Ishikawa (cell line): Measurements from ENCODE around the gene PRRC2A.

Experiments
- CEBPB ChIP-seq: IDR thresholded peaks from 2 replicates; pipeline ENCODE4 v1.6.1; 2012
- EP300 ChIP-seq: IDR thresholded peaks from 2 replicates; pipeline ENCODE4 v1.6.1; 2012; ENCODE audit warnings: borderline replicate concordance
- TCF12 ChIP-seq: IDR thresholded peaks from 2 replicates; pipeline ENCODE4 v1.6.1; 2012; ENCODE audit warnings: low read depth

DNA sequence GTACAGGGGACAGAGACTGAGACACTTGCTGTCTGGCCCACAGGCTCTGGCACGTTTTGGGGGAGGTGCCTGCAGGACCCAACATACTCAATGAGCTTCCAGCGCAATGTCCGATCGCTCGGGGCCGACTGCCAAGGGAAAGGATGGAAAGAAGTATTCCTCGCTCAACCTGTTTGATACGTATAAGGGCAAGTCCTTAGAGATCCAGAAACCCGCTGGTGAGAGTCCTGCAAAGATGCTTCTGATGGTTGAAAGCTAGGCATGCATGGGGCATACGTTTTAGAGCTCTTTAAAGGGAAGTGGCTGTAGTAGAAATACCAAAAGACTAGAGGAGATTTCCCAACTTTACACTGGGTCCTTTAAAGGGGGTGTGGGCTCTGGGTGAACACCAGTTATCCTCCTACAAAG lies 2.2 kb downstream of the PRRC2A start:
- no peak for TF ChIP-seq TCF12
- TF ChIP-seq EP300, result no peak
- TF ChIP-seq CEBPB, result no peak
